Measurements from ENCODE around the gene STRN4.

- TF ChIP-seq ZC3H4 (CRISPR knock-in tag; IDR thresholded peaks at IDR 0.05; ENCODE audit: borderline replicate concordance) = no peak
- TF ChIP-seq CTCF (IDR thresholded peaks at IDR 0.05 in 2 of 3, conservative IDR thresholded peaks at IDR 0.05 in 1 of 3; ENCODE audit: insufficient read depth in 2 of 3, low read depth in 1 of 3, low read length in 3 of 3) = no peak
- no peak for TF ChIP-seq MYNN (IDR thresholded peaks at IDR 0.05)
- TF ChIP-seq MYNN (CRISPR knock-in tag; IDR thresholded peaks at IDR 0.05) = no peak
- TF ChIP-seq MAFF (IDR thresholded peaks at IDR 0.05; ENCODE audit: low read length) = no peak
- no peak for TF ChIP-seq ZEB2 (IDR thresholded peaks at IDR 0.05)
- no peak for TF ChIP-seq RCOR1 (IDR thresholded peaks at IDR 0.05; ENCODE audit: borderline replicate concordance in 1 of 2, low read depth in 2 of 2, low read length in 2 of 2)
- TF ChIP-seq ARID1B (IDR thresholded peaks at IDR 0.05) = no peak
- TF ChIP-seq EP300 (IDR thresholded peaks at IDR 0.05; ENCODE audit: low read length) = no peak
- TF ChIP-seq ERF (CRISPR knock-in tag; IDR thresholded peaks at IDR 0.05) = no peak
- no peak for TF ChIP-seq NFE2L1 (tag; IDR thresholded peaks at IDR 0.05; ENCODE audit: borderline replicate concordance, low read depth)
- TF ChIP-seq ZNF512 (tag; IDR thresholded peaks at IDR 0.05) = no peak
- TF ChIP-seq ZNF384 (IDR thresholded peaks at IDR 0.05; ENCODE audit: low read depth, low read length) = no peak
- no peak for TF ChIP-seq ARID3B (CRISPR knock-in tag; IDR thresholded peaks at IDR 0.05; ENCODE audit: borderline replicate concordance)
Observed at GRCh38 chr19:46783670-46784069, 37.4 kb upstream of the STRN4 start.
